Gastrocnemius medialis (tissue), 4 donors: ENCODE results near the gene TSPYL2. TPM values are rescaled to one million over a fixed set of nuclear protein-coding genes. Genes with fewer than 3 reads are reported as not detected.

Experiments used
- ATAC-seq, 2 donors: fragments of 150-250 bp; one replicate each; pipeline ENCODE4 v1.9.1; 2016
- DNase-seq, 2 donors: peaks; one replicate each; pipeline ENCODE4 v3.0.0-alpha.2; 2019
- H3K27ac ChIP-seq, 4 donors: fragments of 200-600 bp; sonication (generic); 1 replicate in 1 of 4; 2 replicates in 3 of 4; pipeline ENCODE4 v1.5.1; 2016 to 2018; ENCODE audit warnings: mild to moderate bottlenecking in 2 of 4, moderate library complexity in 1 of 4
- H3K27me3 ChIP-seq, 3 donors: fragments of 200-600 bp; sonication (generic) in 2 of 3; 1 replicate in 1 of 3; 2 replicates in 2 of 3; pipeline versions ENCODE4 v1.5.1 to v1.6.0; 2016 to 2019; ENCODE audit warnings: mild to moderate bottlenecking in 1 of 3, moderate library complexity in 1 of 3
- H3K36me3 ChIP-seq, 2 donors: fragments of 200-600 bp; sonication (generic) in 1 of 2; one replicate each; pipeline ENCODE4 v1.5.1; 2017 to 2018
- H3K4me1 ChIP-seq, 2 donors: fragments of 200-600 bp; sonication (generic) in 1 of 2; one replicate each; pipeline ENCODE4 v1.5.1; 2016 to 2017; ENCODE audit warnings: mild to moderate bottlenecking in 2 of 2
- H3K4me3 ChIP-seq, 4 donors: fragments of 200-600 bp; sonication (generic) in 3 of 4; 1 replicate in 1 of 4; 2 replicates in 3 of 4; pipeline ENCODE4 v1.5.1; 2016 to 2019; ENCODE audit warnings: mild to moderate bottlenecking in 2 of 4
- H3K9me3 ChIP-seq, 3 donors: fragments of 200-600 bp; sonication (generic) in 2 of 3; 1 replicate in 1 of 3; 2 replicates in 2 of 3; pipeline ENCODE4 v1.5.1; 2016 to 2019
- CTCF ChIP-seq, 5 experiments: fragments of 450-650 bp in 3 of 5; fragments of 200-600 bp in 2 of 5; sonication (generic) in 2 of 5; IDR thresholded peaks in 4 of 5; conservative IDR thresholded peaks in 1 of 5; 1 replicate in 4 of 5; 2 replicates in 1 of 5; pipeline ENCODE4 v1.5.1; 2016 to 2019; ENCODE audit warnings: antibody characterized with exemption in 5 of 5, mild to moderate bottlenecking in 3 of 5, moderate library complexity in 3 of 5
- POLR2A ChIP-seq, 2 donors: fragments of 450-650 bp; IDR thresholded peaks; one replicate each; pipeline ENCODE4 v1.6.1; 2017; ENCODE audit warnings: antibody characterized with exemption in 2 of 2, mild to moderate bottlenecking in 2 of 2, moderate library complexity in 2 of 2
- in situ Hi-C, 4 donors: fragments of 200-750 bp; cut with MboI; loops; one replicate each; pipeline versions ENCODE4 v1.15.0 to v1.8.0; 2017; ENCODE audit warnings: low sequenced_read_pairs in 4 of 4
- intact Hi-C: fragments of 100-400 bp; cut with DNase I; formaldehyde crosslinking; loops from one replicate; pipeline ENCODE4 v1.15.1; 2023; ENCODE audit warnings: low total_unique reads
- total RNA-seq, 4 donors: library from RNA; depleted of rRNA; stranded (reverse); fragments of >200 nt; gene quantifications; one replicate each; pipeline versions ENCODE4 v1.1.0 to v1.2.3, GENCODE V29; 2016

TSPYL2 gene
- total RNA-seq, 4 donors from 2014 or later: 46.7 to 161 (median 78.6) TPM

- ATAC-seq (peak in 1 of 2 donors; percentile 11), DNase-seq (no peak)
- in situ Hi-C loops (no loop called here), intact Hi-C loops (no loop called here)
- Histone ChIP-seq H3K4me3 (no peak overlapping the region), H3K9me3 (peaks cover 0 to 2% (median 0%) of the 10 kb centered on the region in 3 donors), H3K27me3 (peaks cover 0 to 5% (median 0%) of the 10 kb centered on the region in 3 donors), H3K4me1 (peaks cover 11% of the 10 kb centered on the region in 2 donors), H3K36me3 (peaks cover 0 to 3% of the 10 kb centered on the region in 2 donors), H3K27ac (peak overlapping the region; percentile 13 to 58 (median 46))
- no peak for TF ChIP-seq CTCF (IDR thresholded peaks at IDR 0.05 in 4 of 5, conservative IDR thresholded peaks at IDR 0.05 in 1 of 5)
- TF ChIP-seq POLR2A (IDR thresholded peaks at IDR 0.05): no peak
Observed at GRCh38 chrX:53128097-53128749, 46.1 kb downstream of the TSPYL2 start.

- in situ Hi-C loops (no loop called here), intact Hi-C loops (no loop called here)
- DNase-seq (no peak), ATAC-seq (no peak)
- TF ChIP-seq CTCF (IDR thresholded peaks at IDR 0.05 in 4 of 5, conservative IDR thresholded peaks at IDR 0.05 in 1 of 5) (no peak), POLR2A (IDR thresholded peaks at IDR 0.05) (no peak)
- H3K9me3 ChIP-seq: no peaks in the 10 kb centered on the region
- no peak overlapping the region for H3K27ac ChIP-seq
- H3K36me3 ChIP-seq: peaks cover 0 to 3% of the 10 kb centered on the region in 2 donors
- peaks cover 0 to 3% (median 0%) of the 10 kb centered on the region in 3 donors for H3K27me3 ChIP-seq
- no peak overlapping the region for H3K4me3 ChIP-seq
- H3K4me1 ChIP-seq: no peaks in the 10 kb centered on the region
Observed at GRCh38 chrX:53133400-53133799, 51.2 kb downstream of the TSPYL2 start.

GRCh38 chrX:53135581-53135980 lies 53.4 kb downstream of the TSPYL2 start:
- H3K4me1 ChIP-seq: no peaks in the 10 kb centered on the region
- in situ Hi-C loops (no loop called here), intact Hi-C loops (no loop called here)
- DNase-seq: peak; percentile 20 to 60
- TF ChIP-seq POLR2A (IDR thresholded peaks at IDR 0.05) (no peak), CTCF (IDR thresholded peaks at IDR 0.05 in 4 of 5, conservative IDR thresholded peaks at IDR 0.05 in 1 of 5) (no peak)
- H3K9me3 ChIP-seq: no peaks in the 10 kb centered on the region
- no peak overlapping the region for H3K4me3 ChIP-seq
- H3K36me3 ChIP-seq: peaks cover 0 to 3% of the 10 kb centered on the region in 2 donors
- peak; percentile 76 to 92 for ATAC-seq
- H3K27me3 ChIP-seq: no peaks in the 10 kb centered on the region
- H3K27ac ChIP-seq: peak overlapping the region in 3 of 4 donors; percentile 36 to 59 (median 59)

Other genes starting within 250 kb of the TSPYL2 start
- not detected for gene XAGE3, start 214.3 kb upstream of the TSPYL2 start, total RNA-seq
- 1 to 10 TPM in 2 of 4 donors, under 1 TPM in 2; 0.13 to 7.8 (median 0.85) TPM for gene FAM156B, start 185.0 kb upstream of the TSPYL2 start, total RNA-seq
- gene FAM156A, start 123.8 kb upstream of the TSPYL2 start, total RNA-seq: 10 to 100 TPM in 1 of 4 donors, 1 to 10 TPM in 3; 1.7 to 14.0 (median 4.9) TPM
- gene GPR173, start 33.6 kb upstream of the TSPYL2 start, total RNA-seq: under 1 TPM in 3 of 4 donors, not detected in 1; 0.07 to 0.31 (median 0.10) TPM
- gene KANTR, start 11.8 kb downstream of the TSPYL2 start, total RNA-seq: 10 to 100 TPM in 2 of 4 donors, 1 to 10 TPM in 2; 3.0 to 13.0 (median 7.4) TPM
- 100 to 1,000 TPM; 143 to 210 (median 147) TPM for gene KDM5C, start 142.8 kb downstream of the TSPYL2 start, total RNA-seq
- gene IQSEC2, start 199.2 kb downstream of the TSPYL2 start, total RNA-seq: 100 to 1,000 TPM in 1 of 4 donors, 10 to 100 TPM in 3; 59.2 to 127 (median 73.9) TPM